MV-4-11 (cell line): ENCODE data around the gene BSPH1.
"Not testable (repeated sequence)": the region's sequence is repeated elsewhere in the genome, so short reads cannot be mapped to it uniquely, and the experiment has no call there.

ENCODE experiments used
- DNase-seq: peaks from one replicate; lab custom pipeline; 2025; lab: John Stamatoyannopoulos, UW

BSPH1 gene, protein sequence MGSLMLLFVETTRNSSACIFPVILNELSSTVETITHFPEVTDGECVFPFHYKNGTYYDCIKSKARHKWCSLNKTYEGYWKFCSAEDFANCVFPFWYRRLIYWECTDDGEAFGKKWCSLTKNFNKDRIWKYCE

DNA sequence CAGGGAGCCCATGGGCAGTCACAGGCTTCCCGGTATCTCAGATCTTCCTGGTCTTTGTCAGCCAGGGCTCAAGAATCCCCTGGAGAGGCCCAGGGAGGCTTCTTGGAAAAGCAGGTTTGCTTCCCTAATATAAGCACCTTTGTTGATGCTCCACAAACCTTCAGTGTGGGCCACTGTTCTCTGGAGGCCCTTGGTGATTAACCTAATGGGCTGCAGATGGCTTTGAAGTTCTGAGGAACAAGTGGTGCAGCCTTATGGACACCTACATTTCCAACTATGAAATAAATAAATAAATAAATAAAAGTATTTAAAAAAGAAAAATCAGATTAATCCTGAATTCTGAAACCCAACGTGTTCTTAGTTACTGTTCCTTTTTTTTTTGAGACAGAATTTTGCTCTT is at the start of gene BSPH1:
Gene BSPH1 (minus strand): TSS at position 101 of the 400 bp plus-strand sequence. CDS start 89 bp downstream, at position 12.
- no peak for DNase-seq

DNA sequence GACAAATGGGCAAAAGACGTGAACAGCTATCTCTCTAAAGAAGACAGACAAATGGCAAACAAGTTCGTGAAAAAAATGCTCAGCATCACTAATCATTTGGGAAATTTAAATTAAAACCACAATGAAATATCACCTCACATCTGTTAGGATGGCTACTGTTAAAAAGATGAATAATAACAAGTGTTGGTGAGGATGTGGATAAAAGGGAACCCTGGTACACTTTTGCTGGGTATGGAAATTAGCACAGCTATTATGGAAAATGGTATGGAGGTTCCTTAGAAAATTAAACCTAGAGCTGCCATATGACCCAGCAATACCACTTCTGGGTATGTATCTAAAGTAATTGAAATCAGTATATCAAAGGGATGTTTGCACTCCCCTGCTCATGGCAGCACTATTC is 44.8 kb upstream of the BSPH1 start:
- no peak for DNase-seq

- no peak for DNase-seq
These were observed 41.6 kb upstream of the BSPH1 start for GRCh38 chr19:48033604-48034003.

GRCh38 chr19:48030073-48030472 is 38.1 kb upstream of the BSPH1 start:
- DNase-seq, result no peak

- no peak for DNase-seq
These were observed 37.5 kb upstream of the BSPH1 start for GRCh38 chr19:48029431-48029830.

DNA sequence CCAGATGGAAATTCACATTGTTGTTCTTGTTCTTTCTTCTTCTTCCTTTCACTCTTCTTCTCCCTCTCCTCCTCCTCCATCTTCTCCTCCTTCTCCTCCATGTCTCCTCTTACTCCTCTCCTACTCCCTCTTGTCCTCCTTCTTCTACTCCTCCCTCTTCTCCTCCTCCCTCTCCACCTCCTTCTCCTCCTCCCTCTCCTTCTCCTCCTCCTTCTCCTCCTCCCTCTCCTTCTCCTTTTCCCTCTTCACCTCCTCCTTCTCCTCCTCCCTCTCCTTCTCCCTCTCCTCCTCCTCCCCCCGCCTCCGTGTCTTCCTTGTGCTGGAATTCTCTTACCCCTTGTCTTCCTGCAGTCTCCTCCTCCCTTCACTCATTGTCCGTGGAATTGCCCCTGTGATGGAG is 33.5 kb upstream of the BSPH1 start:
- DNase-seq, result no peak

GRCh38 chr19:48023518-48023917 is 31.5 kb upstream of the BSPH1 start:
- DNase-seq, result no peak

- DNase-seq, result no peak
These were observed 31.0 kb upstream of the BSPH1 start for GRCh38 chr19:48023011-48023410.

GRCh38 chr19:48020686-48021085 is 28.7 kb upstream of the BSPH1 start:
- DNase-seq, result no peak

GRCh38 chr19:48010932-48011758 is 19.2 kb upstream of the BSPH1 start:
- DNase-seq, result no peak

DNA sequence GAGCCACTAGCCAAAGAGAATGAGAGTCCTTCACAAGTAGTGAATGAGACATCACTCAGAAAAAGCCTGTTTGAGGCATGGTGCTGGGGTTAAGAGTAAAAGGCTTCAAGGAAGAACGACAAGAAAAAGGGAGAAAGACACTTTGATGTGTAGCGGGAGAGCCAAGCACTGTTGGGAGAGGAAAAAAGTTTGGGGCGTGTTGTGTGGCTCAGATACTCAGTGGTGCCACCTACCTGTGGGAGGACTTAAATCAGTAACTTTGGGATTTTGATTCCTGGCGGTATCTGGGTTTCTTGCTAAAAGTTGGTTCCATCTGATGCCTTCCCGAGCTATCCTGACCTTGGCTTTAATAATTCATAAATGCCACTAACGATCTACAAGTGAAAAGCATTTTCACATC is 14.8 kb upstream of the BSPH1 start:
- no peak for DNase-seq

DNA sequence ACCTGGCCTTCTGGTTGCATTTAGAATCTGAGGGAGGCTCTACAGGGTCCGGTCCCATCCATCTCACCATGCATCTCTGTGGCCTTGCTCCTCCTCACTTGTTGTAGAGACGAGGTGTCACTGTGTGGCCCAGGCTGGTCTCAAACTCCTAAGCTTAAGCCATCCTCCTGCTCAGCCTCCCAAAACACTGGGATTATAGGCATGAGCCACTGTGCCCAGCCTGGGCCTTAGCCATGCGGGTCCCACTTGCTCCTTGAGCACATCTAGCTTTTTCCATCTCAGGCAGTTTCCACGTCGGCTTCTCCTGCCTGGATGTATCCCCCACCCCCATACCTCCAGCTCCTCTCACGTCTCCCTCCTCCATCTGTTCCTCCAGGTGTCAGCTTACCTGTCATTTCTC is 12.3 kb upstream of the BSPH1 start:
- DNase-seq, result no peak

- no peak for DNase-seq
These were observed 8.9 kb upstream of the BSPH1 start for GRCh38 chr19:48000846-48001245.

- no peak for DNase-seq
These were observed 6.8 kb upstream of the BSPH1 start for GRCh38 chr19:47998800-47999199.

DNA sequence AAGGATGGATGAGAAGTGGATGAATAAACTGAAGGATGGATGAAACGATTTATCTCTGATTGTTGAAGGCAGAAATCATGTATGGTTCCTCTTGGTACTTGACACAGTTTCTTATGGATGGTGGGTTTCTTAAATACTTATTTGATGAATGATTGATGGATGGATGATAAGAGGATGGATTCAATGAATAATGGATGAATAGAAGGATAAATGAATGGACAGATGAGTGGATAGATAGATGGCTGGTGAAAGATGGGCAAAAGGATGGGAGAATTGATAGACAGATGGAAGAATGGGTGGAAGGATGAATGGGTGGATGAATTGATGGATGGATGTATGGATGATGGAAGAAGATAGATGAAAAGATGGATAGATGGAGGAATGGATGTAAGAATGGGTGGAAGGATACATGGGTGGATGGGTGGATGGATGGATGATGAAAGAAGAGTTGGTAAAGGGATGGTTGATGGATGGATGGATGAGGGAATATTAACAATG is 4.3 kb upstream of the BSPH1 start:
- no peak for DNase-seq

DNA sequence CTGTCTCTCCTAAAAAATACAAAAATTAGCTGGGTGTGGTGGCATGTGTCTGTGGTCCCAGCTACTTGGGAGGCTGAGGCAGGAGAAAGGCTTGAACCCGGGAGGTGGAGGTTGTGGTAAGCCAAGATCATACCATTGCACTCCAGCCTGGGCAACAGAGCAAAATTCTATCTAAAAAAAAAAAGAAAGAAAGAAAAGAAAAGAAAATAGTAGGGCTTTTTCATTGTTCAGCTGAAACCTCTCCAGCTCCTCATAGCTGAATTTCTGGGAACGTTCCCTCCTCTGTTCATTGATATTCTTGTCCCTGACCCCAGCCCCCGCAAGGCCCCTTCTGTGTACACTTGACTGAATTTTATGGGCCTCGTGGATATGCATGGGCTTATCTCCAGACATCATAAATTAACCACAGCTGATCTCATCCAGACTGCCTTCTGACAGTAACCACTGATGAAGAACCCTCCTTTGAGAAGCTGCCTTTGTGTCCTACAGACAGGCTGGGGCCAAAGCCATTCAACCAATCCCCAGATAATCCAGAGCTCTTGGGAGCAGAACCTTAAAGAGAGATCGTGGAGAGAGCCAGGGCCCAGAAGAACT is 2.3 kb upstream of the BSPH1 start, which contains the start of gene ELSPBP1:
Gene ELSPBP1 (plus strand): TSS at position 424 of the 594 bp plus-strand sequence. CDS start 14,036 bp downstream, outside the sequence.
- DNase-seq, result no peak

GRCh38 chr19:47991191-47991808 is 670 bp downstream of the BSPH1 start:
- no peak for DNase-seq

GRCh38 chr19:47973529-47973928 is 18.4 kb downstream of the BSPH1 start:
- DNase-seq, result no peak

DNA sequence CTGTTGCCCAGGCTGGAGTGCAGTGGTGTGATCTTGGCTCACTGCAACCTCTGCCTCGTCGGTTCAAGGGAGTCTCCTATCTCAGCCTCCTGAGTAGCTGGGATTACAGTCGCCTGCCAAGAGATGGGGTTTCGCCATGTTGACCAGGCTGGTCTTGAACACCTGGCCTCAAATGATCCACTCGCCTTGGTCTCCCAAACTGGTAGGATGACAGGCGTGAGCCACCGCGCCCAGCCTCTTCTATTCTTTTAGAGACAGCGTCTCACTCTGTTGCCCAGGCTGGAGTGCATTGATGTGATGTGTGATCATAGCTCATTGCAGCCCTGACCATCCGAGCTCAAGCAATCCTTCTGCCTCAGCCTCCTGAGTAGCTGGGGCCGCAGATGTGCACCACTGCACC is 36.0 kb downstream of the BSPH1 start:
- DNase-seq, result not testable (repeated sequence)

- DNase-seq, result not testable (repeated sequence)
These were observed 39.8 kb downstream of the BSPH1 start for GRCh38 chr19:47952132-47952531.

DNA sequence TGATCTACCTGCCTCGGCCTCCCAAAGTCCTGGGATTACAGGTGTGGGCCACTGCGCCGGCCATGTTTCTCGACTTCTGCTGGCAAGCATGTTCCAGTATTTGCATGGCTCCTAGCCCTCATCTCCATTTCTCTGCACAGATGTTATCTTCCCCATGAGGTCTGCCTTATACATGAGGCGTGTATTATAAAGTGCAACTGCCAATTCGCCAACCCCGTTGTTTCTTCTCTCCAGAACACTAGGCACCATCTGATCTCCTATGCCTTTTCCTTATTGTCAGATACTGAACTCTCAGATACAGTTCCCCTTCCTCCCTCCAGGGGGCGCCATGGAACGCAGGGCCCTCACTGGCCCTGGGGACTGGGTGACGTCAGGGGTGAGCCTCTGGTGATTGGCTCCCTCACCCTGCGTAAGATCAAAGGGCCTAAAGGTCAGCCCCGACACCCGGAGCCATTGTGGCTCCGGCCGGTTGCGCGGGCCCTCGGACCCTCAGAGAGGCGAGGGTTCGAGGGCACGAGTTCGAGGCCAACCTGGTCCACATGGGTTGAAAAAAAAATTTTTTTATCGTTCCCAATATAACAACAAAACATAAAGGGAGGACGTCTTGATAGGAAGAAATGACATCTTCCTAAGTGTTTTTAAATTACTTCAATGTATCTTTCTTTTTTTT is 42.0 kb downstream of the BSPH1 start:
- DNase-seq, result not testable (repeated sequence)

- not testable (repeated sequence) for DNase-seq
These were observed 63.4 kb downstream of the BSPH1 start for GRCh38 chr19:47928581-47928980.
